GM10248 (cell line): Measurements from ENCODE around the gene YBEY.

ENCODE experiments used
- CTCF ChIA-PET: fragments of 300-600 bp; sonication (Branson Sonifier 250); formaldehyde crosslinking; extraction: SDS; loops from one replicate; lab custom pipeline; 2021; ENCODE audit warnings: antibody characterized with exemption; lab: Yijun Ruan, JAX
- POLR2A ChIA-PET: fragments of 350-650 bp; sonication (Branson Sonifier 250); formaldehyde crosslinking; extraction: SDS; loops from one replicate; lab custom pipeline; 2020; ENCODE audit warnings: antibody characterized with exemption; lab: Yijun Ruan, JAX
- DNase-seq: peaks from one replicate; pipeline ENCODE4 v3.0.0; 2012; ENCODE audit errors: extremely low spot score
- CTCF ChIP-seq: IDR thresholded peaks from 2 replicates; pipeline ENCODE4 v1.5.1; 2012; ENCODE audit warnings: mild to moderate bottlenecking, low read depth; ENCODE audit errors: extremely low read depth, missing control alignments, control extremely low read depth

YBEY gene

GRCh38 chr21:46328151-46328550, 42.0 kb downstream of the YBEY start:
- CTCF ChIA-PET: no interaction called here
- no peak for TF ChIP-seq CTCF
- POLR2A ChIA-PET: no interaction called here
- no peak for DNase-seq

GRCh38 chr21:46329796-46330195, 43.7 kb downstream of the YBEY start:
- TF ChIP-seq CTCF: no peak
- no peak for DNase-seq
- ChIA-PET CTCF (no interaction called here), POLR2A (no interaction called here)

- no peak for DNase-seq
- ChIA-PET POLR2A (no interaction called here), CTCF (interaction anchor here (1.2 kb wide), 1 partner anchor 9 kb away, joined by 3 read pairs; no protein-coding TSS in a partner anchor)
- no peak for TF ChIP-seq CTCF
Observed at GRCh38 chr21:46334351-46335140, 48.4 kb downstream of the YBEY start.

GRCh38 chr21:46336603-46337002, 50.5 kb downstream of the YBEY start:
- no peak for DNase-seq
- POLR2A ChIA-PET: no interaction called here
- TF ChIP-seq CTCF: no peak
- CTCF ChIA-PET: interaction anchor here (1.1 to 1.4 kb wide), 2 partner anchors 10 to 11 kb away, joined by 3 to 5 read pairs; a partner anchor contains a TSS

- no peak for TF ChIP-seq CTCF
- no peak for DNase-seq
- ChIA-PET POLR2A (no interaction called here), CTCF (no interaction called here)
Observed at GRCh38 chr21:46340998-46341397, 54.9 kb downstream of the YBEY start.

GRCh38 chr21:46344219-46344915, 58.2 kb downstream of the YBEY start:
- POLR2A ChIA-PET: interaction anchor here (0.6 kb wide), 1 partner anchor 63 kb away, joined by 3 read pairs; no protein-coding TSS in a partner anchor
- DNase-seq: no peak
- CTCF ChIA-PET: no interaction called here
- TF ChIP-seq CTCF: no peak
